ENCODE measurements around the gene MISP.
"Not testable (repeated sequence)": the region's sequence is repeated elsewhere in the genome, so short reads cannot be mapped to it uniquely, and the experiment has no call there.

Gene MISP

DNA sequence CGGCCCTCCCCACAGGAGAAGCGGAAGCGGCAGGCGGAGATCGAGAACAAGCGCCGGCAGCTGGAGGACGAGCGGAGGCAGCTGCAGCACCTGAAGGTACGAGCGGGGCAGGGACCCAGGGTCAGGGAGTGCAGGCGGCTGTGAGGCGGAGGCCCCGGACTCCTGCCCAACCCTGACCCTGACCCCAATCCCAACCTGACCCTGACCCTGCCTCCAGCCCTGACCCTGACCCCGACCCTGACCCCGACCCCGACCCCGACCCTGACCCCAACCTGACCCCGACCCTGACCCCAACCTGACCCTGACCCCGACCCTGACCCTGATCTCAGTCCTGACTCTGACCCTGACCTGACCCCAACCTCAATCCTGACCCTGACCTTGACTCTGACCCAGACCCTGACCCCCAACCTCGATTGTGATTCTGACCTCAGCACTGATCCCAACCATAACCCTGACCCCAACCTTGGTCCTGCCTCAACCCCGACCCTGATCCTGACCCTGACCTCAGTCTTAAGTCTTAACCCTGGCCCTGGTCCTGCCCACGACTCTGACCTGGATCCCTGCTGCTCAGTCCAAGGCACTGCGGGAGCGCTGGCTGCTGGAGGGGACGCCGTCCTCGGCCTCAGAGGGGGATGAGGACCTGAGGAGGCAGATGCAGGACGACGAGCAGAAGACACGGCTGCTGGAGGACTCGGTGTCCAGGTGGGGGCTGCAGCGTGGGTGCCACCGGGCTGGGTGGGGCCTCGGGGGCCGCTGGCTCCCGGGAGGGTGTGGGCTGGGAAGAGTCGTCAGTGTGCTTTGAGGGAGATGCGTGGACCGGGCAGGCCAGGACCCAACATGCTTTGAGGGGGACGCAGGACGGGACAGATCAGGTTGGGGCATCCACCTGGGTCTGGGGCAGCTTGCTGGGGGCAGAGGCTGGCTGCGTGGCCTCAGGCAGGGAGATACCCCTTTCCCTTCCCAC, 23.6 kb upstream of the MISP start:
- DNase-seq = no peak

DNA sequence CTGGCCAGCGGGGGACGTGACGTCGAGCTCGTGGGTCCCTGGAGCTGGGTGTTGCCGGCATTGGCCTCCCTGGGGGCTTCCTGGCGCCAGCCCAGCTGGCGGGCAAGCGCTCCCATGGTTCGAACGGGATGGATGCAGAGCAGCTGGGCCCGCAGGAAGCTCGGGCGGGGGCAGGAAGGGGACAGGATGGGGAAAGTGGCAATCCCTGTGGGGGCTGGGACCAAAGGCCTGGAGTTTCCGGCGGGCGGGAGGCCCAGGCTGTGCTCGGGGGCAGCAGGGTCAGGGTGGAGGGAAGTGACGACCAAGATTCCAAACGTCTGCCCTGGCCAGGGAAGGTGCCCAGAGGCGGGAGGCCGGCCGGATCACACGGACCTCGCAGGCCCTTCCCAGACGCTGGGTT, 22.9 kb upstream of the MISP start:
- DNase-seq = no peak

DNA sequence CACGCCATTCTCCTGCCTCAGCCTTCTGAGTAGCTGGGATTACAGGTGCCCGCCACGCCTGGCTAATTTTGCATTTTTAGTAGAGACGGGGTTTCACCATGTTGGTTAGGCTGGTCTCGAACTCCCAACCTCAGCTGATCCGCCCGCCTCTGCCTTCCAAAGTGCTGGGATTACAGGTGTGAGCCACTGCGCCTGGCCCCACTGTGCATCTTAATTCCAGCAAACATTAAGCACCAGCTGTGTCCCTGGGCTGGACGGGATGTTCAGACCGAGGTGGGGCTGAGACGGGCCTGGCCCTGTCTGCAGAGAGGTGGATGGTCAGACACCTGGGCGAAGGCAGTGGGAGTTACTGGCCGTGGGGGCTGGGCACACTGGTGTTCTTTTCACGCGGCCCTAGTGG, 21.3 kb upstream of the MISP start:
- not testable (repeated sequence) for DNase-seq

DNA sequence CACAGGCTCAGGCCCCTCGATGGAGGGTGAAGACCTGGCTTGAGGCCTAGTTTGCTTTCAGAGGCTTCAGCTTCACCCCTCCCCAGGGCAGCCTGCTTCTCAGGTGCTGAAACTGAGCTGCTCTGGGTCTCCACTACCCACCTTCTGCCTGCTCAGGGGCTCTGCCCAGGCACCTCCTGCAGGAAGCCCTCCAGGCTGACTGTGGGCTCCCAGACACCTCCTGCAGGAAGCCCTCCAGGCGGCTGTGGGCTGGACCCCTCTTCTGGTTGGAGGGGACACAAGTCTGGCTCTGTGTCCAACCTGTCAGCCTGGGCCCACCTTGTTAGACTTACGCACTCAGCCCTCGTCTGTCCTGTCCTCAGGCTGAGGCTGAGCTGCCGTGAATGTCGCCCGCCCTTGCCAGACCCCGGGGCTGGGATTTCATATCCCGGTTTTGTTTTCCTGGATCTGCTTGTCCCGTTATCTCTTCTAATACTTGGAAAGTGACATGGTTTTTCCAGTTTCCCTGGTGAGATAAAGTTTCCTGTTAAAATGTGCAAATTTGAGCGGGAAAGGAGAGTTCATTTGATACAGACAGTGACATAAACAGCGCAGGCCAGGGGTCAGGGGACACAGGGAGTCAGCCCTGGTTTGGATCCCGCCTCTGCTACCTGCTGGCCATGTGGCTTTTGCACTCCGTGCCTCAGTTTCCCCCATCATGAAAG, 20.8 kb upstream of the MISP start:
- DNase-seq = no peak

DNA sequence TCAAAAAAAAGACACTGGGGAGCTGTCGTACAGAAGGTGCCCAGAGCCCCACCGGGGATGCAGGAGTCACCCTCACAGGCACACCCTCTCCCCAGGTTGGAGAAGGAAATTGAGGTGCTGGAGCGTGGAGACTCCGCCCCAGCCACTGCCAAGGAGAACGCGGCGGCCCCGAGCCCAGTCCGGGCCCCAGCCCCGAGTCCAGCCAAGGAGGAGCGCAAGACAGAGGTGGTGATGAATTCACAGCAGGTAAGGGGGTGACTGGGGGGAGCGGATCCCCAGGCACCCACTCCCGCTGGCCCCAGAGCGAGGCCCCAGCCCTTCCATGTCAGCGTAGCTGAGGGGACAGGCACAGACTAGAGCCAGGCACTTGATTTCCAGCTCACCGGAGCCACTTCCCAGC, 19.9 kb upstream of the MISP start:
- DNase-seq = no peak

DNA sequence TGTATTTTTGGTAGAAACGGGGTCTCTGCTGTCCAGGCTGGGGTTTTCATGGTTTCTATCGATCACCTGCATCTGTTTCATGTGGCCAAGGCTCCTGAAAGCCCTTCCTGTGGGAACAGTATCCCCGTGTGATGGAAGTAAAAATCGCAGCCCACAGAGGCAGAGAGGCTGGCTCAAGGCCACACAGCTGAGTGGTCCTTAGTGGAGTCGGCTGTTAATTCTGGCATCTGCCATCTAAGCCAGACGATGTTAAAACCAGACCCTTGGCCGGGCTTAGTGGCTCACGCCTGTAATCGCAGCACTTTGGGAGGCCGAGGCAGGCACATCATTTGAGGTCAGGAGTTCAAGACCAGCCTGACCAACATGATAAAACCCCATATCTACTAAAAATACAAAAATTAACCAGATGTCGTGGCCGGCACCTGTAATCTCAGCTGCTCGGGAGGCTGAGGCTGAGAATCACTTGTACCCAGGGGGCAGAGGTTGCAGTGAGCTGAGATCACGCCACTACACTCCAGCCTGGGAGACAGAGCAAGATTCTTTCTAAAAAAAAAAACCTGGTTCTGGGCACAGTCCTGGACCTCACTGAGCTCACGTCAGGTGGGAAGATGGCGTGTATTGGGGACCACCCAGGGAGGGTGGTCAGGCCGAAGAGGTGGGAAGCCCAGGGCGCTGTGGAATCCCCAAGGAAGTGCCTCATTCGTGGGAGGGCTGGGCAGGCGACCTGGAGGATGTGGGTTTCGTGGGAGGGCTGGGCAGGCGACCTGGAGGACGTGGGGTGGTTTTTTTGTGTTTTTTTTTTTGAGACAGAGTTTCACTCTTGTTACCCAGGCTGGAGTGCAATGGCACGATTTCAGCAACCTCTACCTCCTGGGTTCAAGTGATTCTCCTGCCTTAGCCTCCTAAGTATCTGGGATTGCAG, 18.5 kb upstream of the MISP start:
- no peak for DNase-seq

DNA sequence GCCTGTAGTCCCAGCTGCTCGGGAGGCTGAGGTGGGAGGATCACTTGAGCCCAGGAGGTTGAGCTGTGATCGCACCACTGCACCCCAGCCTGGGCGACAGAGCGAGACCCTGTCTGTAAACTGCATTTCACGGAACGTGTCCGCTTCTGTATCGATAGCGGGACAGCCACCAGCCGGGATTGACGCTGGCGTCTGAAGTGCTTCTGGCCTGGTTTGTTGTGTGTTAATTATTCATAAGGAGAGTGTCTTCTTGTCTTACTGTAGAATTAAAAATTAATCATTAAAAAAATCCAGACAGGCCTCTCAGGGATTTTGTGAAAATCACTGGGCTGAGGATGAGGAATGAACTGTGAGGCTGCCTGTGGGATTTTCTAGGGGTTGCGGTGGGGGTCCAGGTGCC, 16.2 kb upstream of the MISP start:
- DNase-seq = no peak

DNA sequence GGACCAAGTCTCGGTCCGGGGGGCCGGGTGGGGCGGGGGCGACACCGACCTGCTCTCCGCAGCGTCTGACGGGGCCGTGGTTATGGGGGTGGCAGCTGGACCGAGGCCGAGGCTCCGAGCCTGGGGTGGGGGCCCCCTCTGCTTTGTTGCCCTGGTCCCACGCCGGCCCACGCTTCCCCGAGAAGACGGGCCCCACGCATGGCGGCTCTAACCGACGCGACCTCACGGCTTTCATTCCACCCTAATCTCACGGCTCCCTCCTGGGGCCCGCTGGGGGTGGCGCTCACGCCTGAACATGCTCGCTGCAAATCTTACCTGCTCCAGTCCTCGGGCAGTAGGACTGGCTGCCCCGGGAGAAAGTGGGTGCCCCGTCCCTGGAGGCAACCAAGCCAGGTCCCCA, 14.8 kb upstream of the MISP start:
- DNase-seq = no peak

DNA sequence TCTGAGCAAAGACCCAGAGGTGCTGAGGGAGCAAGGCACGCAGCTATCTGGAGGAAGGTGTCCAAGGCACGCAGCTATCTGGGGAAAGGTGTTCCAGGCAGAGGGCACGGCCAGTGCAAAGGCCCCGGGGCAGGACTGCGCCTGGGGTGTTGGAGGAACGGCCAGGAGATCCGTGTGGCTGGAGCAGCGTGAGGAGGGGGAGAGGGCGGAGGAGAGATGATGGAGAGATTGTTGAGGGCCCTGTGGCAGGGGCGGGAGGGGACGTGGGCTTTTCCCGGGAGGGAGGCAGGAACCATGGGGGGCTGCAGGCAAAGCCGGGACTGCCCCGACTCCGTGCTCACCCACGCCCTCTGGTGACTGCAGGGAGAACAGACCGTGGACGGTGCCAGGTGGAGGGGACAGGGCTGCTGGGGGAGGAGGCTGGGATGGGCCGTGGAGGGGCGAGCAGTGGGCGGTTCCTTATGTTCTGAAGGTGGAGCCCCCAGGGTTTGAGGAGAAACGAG, 13.3 kb upstream of the MISP start:
- no peak for DNase-seq

DNA sequence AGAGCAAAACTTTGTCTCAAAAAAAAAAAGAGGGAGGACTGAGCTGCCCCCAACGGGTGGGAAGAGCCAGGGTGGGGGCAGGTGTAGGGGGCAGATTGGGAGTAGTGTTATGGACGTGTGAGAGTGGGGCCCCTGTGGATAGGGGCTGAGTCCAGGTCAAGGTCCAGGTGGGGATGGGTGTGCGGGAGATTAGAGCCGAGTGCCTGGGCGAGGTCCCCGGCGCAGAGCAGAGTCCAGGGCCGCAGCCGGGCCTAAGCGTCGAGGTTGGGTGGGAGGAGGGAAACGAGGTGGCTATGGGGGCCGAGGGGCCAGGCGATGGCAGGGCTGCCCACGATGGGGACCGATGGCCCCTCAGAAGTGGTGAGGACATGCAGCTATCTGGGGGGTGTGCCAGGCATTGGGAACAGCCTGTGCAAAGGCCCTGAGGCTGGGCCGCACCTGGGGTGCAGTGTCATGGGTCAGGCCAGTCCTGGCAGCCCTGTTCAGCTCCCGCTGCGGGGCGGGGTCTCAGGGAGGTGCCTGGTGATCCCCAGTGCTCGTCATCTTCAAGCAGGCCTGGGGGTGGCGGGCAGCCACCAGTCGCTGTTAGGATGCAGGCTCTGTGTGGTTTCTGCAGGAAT, 12.3 kb upstream of the MISP start:
- DNase-seq = no peak

DNA sequence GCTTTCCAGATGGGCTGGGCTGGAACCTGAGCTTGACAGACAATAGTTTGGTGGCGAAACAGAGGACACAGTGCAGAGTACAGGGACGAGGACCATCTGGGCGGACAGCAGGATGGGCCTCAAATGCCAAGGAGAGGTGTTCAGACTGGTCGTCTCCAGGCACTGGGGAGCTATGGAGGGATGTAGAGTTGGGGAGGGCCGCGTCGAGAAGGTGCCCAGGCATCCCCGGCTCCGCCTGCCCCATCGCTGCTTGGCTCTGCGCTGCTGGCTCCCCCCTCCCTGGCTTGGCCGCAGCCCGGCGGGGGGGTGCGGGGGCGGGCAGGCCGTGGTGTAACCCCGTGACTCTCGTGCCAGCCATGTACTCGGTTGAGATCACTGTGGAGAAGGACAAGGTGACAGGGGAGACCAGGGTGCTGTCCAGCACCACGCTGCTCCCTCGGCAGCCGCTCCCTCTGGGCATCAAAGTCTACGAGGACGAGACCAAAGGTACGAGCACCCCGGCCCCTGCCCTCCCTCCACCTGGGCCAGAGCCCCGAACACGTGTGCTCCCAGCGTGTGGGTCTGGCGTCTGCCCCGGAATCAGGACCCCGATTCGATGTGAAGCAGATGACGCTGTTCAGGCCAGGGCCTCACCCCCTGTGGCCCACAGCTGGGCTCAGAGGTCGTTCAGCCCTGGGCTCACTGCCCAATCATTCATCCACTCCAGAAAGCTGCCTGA, 10.8 kb upstream of the MISP start:
- DNase-seq = no peak

DNA sequence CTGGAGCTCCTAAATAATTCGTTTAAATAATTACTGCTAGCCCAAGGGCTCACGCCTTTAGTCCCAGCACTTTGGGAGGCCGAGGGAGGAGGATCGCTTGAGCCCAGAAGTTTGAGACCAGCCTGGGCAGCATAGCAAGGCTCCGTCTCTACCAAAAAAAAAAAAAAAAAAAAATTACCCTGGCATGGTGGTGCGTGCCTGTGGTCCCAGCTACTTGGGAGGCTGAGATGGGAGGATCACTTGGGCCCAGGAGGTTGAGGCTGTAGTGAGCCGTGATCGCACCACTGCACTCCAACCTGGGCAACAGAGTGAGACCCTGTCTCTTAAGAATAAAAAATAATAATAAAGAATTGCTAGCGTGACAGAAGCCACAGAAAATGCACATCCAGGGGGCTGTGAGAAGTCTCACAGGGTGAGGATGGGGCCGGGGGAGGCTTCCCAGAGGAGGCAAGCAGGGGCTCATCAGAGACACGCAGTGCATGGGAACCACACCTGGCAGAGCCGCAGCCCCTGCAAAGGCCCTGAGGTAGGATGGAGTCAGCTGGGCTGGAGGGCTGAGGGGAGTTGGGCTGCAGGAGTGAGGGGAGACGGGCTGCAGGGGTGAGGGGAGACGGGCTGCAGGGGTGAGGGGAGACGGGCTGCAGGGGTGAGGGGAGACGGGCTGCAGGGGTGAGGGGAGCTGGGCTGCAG, 10.0 kb upstream of the MISP start:
- DNase-seq = not testable (repeated sequence)

DNA sequence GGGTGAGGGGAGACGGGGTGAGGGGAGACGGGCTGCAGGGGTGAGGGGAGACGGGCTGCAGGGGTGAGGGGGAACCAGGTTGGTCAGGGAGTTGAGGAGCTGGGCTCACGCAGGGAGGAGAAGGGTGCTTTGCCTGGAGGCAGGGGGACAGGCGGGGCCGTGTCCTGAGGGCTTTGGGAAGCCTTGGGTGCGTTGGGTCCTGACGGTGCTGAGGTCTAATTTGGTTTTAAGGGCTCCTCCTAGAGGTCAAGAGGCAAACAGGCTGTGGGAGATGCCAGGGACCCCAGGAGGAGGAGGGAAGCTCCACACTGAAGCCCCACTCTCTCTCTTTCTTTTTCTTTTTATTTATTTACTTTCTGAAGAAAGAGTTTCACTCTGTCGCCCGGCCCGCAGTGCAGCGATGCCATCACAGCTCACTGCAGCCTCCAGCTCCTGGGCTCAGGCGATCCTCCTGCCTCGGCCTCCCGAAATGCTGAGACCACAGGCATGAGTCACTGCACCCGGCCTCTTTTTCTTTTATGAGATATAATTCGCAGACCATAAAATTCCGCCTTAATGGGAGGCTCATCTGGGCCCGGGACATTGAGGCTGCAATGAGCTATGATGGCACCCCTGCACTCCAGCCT, 9.3 kb upstream of the MISP start:
- no peak for DNase-seq

DNA sequence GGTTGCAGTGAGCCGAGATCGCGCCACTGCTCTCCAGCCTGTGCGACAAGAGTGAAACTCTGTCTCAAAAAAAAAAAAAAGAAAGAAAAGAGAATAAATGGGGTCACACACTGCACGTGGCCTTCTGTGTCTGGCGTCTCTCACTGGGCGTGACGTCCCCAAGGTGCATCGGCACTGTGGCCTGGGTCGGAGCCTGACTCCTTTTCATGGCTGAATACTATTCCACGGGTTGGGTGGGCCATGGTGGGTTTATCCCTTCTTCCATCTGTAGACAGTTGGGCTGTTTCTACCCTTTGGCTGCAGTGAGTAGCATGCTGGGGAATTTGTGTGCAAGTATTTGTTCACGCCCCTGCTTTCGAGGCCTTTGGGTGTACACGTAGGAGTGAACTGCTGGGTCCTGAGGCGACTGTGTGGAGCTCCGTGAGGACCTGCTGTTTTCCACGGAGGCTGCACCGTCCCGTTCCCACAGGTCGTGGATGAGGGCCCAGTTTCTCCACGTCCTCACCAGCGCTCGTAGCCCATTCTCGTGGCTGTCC, 8.3 kb upstream of the MISP start:
- no peak for DNase-seq

DNA sequence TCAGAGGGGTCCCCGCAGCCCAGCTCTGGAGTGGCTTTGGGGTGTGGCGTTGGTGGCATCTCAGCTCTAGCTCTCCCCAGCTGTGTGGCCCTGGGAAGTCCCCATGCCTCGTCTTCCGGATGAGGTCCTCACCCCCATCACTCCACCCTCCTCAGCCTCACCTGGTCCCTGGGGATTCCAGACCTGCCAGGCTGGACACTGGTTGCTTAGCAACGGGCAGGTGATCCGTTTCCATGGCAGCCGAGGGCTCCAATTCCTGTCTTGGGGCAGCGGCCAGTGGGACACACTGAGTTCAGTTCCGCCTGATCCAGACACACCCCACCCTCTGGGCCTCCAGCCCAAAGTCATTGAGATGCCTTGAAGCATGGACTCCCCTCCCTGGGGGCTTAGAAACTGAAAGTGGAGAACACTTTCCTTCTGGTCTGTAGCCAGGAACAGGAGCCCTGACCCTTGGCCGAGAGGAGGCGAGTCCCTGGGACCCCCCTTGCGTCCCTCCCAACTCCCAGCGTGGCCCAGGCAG, 7.7 kb upstream of the MISP start:
- DNase-seq = peak; percentile 72

DNA sequence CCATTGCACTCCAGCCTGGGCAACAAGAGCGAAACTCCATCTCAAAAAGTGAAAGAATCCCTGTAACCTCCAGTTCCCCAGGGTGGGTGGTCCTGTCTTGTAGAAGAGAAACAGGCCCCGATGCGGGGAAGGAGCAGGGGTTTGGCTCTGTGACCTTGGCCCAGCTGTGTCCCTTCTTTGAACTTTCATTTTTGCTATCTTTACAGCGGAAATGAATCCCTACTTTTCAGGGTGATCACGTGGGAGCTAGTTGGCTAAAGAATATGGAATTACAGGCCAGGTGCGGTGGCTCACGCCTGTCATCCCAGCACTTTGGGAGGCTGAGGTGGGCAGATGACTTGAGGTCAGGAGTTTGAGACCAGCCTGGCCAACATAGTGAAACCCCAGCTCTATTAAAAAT, 5.8 kb upstream of the MISP start:
- DNase-seq = not testable (repeated sequence)

DNA sequence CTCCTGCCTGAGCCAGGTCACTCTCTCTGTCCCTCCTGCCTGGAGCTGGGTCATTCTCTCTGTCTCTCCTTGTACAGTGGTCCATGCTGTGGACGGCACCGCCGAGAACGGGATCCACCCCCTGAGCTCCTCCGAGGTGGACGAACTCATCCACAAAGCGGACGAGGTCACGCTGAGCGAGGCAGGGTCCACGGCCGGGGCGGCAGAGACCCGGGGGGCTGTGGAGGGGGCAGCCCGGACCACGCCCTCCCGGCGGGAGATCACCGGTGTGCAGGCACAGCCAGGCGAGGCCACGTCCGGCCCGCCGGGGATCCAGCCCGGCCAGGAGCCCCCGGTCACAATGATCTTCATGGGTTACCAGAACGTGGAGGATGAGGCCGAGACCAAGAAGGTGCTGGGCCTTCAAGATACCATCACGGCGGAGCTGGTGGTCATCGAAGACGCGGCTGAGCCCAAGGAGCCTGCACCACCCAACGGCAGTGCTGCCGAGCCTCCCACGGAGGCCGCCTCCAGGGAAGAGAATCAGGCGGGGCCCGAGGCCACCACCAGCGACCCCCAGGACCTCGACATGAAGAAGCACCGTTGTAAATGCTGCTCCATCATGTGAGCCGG, 4.6 kb upstream of the MISP start:
- DNase-seq = no peak

DNA sequence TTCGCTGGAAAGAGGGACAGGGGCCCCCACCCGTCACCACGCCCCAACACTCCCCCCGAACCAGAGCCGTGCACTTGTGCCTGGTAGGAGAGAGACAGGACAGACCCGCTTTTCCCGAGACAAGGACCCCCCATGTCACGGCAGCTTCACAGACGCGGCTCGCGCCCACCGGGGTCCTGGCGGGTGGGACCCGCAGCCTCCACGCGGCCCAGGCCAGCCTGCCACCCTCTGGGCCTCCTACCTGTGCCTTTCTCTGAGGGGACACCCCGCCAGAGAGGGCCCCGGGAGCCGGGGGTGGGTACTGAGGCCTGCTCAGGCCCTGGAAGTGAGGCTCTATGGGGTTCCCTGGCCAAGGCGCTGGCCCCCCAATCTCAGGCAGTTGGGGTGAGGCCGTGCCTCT, 4.0 kb upstream of the MISP start:
- DNase-seq = no peak

DNA sequence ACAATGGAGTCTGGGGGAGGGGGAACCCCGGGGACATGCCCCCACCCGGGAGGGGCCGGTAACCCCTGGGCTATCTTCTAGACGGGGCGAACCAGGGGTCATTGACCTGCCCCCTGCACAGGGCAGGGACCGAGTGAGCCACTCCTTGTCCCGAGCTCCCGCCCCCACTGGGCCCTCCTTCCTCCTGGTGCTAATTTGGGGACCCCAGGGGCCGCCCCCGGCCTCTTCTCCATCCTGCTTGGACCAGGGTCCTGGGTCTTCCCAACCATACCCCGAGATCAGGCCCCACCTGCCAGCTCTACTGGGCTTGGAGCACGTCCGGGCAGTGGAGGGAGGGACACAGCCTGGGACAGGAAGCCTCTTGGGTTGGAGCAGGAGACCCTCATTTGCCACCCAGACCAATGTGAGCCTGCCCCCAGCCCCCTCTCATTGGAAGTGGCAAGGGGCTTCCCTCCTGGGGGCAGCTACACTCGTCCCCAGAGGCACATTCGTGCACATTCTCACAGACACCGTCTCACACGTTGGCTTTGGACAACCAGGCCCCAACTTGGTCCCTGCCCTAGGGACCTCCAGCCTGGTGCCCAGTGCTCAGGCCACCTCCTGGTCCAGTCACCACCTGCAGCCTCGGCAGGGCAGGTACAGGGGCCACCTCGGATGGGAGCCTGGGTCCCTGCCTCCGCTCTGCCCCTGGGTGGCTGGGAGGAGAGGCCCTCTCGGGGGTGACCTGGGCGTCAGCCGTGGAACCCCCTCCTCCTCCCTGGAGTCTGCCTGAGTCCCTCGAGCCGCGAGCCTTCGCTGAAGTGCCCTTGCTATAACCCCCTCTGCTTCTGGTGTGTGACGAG, 3.3 kb upstream of the MISP start:
- DNase-seq = no peak

Data from NCI-H187 treated with DMSO at 0.1 percent for 48 hours (cell line).